Hepatocyte (in vitro differentiated cells): ENCODE measurements around the gene PACS1.

Experiments
- EZH2 ChIP-seq: fragments of 200-600 bp; sonication (generic); IDR thresholded peaks from 2 replicates; pipeline ENCODE4 v1.6.1; 2016; ENCODE audit warnings: antibody characterized with exemption, mild to moderate bottlenecking, borderline replicate concordance
- TF ChIP-seq, protein P1 (sequence below): fragments of 200-600 bp; sonication (generic); IDR thresholded peaks from 2 replicates; pipeline ENCODE4 v1.5.1; 2016; ENCODE audit warnings: antibody characterized with exemption, mild to moderate bottlenecking; ENCODE audit not compliant: poor library complexity

DNA sequence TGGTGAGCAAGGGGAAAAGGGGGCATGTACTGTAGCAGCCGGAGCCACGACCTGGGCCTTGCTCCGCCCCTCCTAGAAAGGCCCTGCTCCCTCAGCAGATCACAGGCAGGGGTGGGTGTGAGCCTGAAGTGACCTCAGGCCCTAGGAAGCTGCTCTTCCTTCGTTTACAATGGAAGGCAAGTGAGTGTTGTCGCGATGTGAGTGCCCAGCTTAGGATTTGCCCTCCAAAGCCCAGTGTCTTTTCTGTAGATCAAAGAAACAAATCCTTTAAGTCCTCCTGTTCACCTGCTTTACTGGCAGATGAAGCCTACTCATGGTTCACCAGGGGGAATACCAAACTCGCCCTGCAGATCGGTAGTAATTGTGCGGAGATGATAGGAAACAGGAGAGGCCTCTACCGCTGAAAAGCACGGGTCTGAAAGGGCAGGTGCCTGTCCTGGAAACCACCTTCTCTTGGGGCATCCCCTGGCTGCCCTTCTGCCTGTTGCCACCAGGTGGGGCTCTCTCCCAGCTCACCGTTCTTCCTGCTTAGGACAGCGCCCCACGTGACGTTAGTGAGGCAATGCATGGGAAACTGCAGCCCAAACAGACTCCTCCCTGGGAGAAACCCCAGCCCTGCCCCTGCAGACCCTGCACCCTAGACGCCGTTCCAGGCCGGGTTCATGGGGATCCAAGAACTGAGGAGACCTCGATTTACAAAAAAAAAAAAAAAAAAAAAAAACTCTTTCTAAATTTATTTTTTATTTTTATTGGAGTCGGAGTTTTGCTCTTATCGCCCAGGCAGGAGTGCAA is 152.5 kb downstream of the PACS1 start:
- TF ChIP-seq EZH2: no peak
- TF ChIP-seq, protein P1, sequence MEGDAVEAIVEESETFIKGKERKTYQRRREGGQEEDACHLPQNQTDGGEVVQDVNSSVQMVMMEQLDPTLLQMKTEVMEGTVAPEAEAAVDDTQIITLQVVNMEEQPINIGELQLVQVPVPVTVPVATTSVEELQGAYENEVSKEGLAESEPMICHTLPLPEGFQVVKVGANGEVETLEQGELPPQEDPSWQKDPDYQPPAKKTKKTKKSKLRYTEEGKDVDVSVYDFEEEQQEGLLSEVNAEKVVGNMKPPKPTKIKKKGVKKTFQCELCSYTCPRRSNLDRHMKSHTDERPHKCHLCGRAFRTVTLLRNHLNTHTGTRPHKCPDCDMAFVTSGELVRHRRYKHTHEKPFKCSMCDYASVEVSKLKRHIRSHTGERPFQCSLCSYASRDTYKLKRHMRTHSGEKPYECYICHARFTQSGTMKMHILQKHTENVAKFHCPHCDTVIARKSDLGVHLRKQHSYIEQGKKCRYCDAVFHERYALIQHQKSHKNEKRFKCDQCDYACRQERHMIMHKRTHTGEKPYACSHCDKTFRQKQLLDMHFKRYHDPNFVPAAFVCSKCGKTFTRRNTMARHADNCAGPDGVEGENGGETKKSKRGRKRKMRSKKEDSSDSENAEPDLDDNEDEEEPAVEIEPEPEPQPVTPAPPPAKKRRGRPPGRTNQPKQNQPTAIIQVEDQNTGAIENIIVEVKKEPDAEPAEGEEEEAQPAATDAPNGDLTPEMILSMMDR: peak; percentile 100
